ENCODE measurements around the gene YIF1A. TPM values are rescaled to one million over a fixed set of nuclear protein-coding genes. Genes with fewer than 3 reads are reported as not detected.

The YIF1A gene
- total RNA-seq, 2 experiments from 2014 or later = 57.4 to 64.0 TPM

DNA sequence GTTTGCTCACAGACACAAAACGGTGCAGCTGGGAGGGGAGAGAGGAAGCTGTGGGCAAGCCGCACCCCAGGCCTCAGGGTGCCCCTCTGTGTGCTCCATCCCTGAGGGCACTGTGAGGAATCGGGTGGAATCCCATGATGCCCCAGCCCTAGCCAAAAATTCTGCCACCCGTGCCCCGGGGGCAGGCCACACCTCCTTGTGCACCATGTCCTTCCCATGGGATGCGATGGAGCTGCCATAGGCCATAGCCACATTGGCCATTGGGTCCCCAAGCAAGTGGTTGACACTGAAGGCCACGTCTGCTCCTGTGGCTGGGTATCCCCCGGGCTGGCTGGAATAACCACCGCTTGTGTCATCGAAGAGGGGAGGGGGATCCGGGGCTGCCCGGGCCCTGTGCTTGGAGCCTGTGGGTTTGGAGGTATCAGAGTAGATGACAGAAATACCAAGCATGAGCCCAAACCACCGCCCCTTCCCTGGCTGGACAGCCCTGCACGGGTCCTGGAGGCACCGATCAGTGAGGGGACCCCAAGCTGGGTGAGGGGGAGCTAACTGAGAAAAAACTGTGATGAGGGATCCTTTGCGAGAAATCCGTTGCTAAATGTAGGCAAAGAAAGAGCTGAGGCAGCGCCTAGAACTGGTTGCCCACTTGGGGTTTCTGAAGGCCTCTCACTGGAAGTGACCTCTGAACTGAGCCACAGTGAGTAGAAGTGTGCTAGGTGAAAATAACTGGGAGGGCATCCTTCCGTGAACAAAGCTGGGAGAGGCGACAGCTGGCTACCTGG, 863 bp downstream of the YIF1A start:
- POLR2A ChIA-PET = interaction anchor here (0.6 to 1.5 kb wide), 7 partner anchors 17 to 389 kb away, joined by 3 to 6 read pairs (median 3); partner anchors contain the start of gene RAB1B

DNA sequence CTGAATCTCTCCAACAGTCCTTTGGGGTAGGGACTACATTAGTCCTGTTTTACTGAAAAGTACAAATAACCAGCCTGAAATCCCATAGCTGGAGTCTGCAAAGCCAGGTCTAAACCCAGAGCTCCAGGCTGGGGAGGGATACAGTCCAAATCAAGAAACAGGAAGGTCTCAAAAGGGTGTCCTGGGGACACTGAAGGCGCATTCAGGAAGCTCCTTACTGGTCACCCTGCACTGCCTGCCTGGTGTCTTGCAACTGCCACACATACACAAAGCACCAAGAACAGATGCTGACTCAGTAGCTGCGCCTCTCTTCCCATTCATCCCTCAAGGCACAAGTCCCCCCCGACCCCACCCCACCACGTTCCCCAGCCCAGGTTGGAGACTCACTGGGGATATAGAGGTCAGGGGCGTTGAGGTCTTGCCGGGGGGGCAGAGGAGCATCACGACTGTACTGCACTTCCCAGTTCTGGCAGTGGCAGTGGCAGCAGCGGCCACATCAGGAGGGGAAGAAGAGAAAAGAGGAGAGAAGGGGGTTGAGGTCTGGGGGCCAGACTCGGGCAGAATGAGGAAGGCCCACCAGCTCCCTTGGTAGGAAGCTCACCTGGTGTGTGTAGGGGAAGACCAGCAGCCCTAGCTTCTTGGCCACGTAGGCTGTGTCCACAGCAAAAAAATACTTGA, 1.6 kb downstream of the YIF1A start:
- H3K4me3 Mint-ChIP-seq = peak overlapping the region; percentile 85
- no peak for DNase-seq
- POLR2A ChIA-PET = interaction anchor here (0.7 to 1.5 kb wide), 3 partner anchors 18 to 20 kb away, joined by 4 to 6 read pairs (median 5); partner anchors contain the start of gene RAB1B
- no peak overlapping the region for H3K27ac Mint-ChIP-seq
- CTCF ChIA-PET = interaction anchor here (1.1 to 4.8 kb wide), 5 partner anchors 23 to 151 kb away, joined by 4 to 27 read pairs (median 13); partner anchors contain the start of gene MRPL11
- H3K36me3 Mint-ChIP-seq (ENCODE audit: low read depth) = peaks cover 4% of the 10 kb centered on the region
- intact Hi-C loops (cut with micrococcal nuclease) = no loop called here
- no peak for ATAC-seq
- H3K4me1 Mint-ChIP-seq (ENCODE audit: low read depth) = peaks cover 34% of the 10 kb centered on the region
- H3K9me3 Mint-ChIP-seq = no peaks in the 10 kb centered on the region
- peaks cover 6% of the 10 kb centered on the region for H3K27me3 Mint-ChIP-seq
- TF ChIP-seq, protein P1, sequence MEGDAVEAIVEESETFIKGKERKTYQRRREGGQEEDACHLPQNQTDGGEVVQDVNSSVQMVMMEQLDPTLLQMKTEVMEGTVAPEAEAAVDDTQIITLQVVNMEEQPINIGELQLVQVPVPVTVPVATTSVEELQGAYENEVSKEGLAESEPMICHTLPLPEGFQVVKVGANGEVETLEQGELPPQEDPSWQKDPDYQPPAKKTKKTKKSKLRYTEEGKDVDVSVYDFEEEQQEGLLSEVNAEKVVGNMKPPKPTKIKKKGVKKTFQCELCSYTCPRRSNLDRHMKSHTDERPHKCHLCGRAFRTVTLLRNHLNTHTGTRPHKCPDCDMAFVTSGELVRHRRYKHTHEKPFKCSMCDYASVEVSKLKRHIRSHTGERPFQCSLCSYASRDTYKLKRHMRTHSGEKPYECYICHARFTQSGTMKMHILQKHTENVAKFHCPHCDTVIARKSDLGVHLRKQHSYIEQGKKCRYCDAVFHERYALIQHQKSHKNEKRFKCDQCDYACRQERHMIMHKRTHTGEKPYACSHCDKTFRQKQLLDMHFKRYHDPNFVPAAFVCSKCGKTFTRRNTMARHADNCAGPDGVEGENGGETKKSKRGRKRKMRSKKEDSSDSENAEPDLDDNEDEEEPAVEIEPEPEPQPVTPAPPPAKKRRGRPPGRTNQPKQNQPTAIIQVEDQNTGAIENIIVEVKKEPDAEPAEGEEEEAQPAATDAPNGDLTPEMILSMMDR (IDR thresholded peaks at IDR 0.05) = no peak

More for the DNA sequence above, 863 bp downstream of the YIF1A start:
- no peak for DNase-seq
- Mint-ChIP-seq H3K27me3 (peaks cover 12% of the 10 kb centered on the region), H3K9me3 (no peaks in the 10 kb centered on the region), H3K27ac (peak overlapping the region; percentile 82), H3K36me3 (ENCODE audit: low read depth) (peaks cover 3% of the 10 kb centered on the region), H3K4me3 (peak overlapping the region; percentile 85), H3K4me1 (ENCODE audit: low read depth) (peaks cover 33% of the 10 kb centered on the region)
- intact Hi-C loops (cut with micrococcal nuclease) = no loop called here
- CTCF ChIA-PET = interaction anchor here (1.1 to 4.8 kb wide), 9 partner anchors 16 to 151 kb away, joined by 4 to 27 read pairs (median 5); partner anchors contain the start of gene MRPL11
- TF ChIP-seq, protein P1 (IDR thresholded peaks at IDR 0.05) = no peak
- no peak for ATAC-seq

DNA sequence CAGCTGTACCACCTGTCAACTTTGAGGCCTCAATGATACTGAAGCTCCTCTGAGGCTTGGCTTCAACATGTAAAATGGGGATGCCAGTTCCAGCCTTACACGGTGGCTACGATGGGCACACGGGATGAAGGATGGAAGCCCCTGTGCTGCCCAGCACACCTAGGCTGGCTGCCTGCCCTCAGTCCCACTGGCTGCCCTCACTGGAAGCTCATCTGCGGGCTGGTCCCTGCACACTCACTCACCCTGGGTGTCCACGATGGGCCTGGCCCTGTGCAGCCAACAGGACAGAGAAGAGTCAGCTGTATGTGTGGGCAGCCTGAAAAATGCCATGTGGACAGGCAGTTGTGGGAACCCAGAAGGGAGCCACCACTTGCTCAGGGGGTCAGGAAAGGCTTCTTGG, 2.2 kb downstream of the YIF1A start:
- Mint-ChIP-seq H3K4me3 (peak overlapping the region; percentile 85), H3K4me1 (ENCODE audit: low read depth) (peaks cover 38% of the 10 kb centered on the region), H3K27ac (no peak overlapping the region), H3K9me3 (no peaks in the 10 kb centered on the region), H3K27me3 (peaks cover 6% of the 10 kb centered on the region), H3K36me3 (ENCODE audit: low read depth) (peaks cover 4% of the 10 kb centered on the region)
- ChIA-PET CTCF (interaction anchor here (0.8 to 4.8 kb wide), 7 partner anchors 22 to 152 kb away, joined by 3 to 27 read pairs (median 4); partner anchors contain the start of gene MRPL11), POLR2A (interaction anchor here (0.6 to 1.5 kb wide), 4 partner anchors 19 to 218 kb away, joined by 3 to 5 read pairs (median 4); no protein-coding TSS in a partner anchor)
- TF ChIP-seq, protein P1 (IDR thresholded peaks at IDR 0.05) = no peak
- ATAC-seq (no peak), DNase-seq (no peak)
- intact Hi-C loops (cut with micrococcal nuclease) = no loop called here

DNA sequence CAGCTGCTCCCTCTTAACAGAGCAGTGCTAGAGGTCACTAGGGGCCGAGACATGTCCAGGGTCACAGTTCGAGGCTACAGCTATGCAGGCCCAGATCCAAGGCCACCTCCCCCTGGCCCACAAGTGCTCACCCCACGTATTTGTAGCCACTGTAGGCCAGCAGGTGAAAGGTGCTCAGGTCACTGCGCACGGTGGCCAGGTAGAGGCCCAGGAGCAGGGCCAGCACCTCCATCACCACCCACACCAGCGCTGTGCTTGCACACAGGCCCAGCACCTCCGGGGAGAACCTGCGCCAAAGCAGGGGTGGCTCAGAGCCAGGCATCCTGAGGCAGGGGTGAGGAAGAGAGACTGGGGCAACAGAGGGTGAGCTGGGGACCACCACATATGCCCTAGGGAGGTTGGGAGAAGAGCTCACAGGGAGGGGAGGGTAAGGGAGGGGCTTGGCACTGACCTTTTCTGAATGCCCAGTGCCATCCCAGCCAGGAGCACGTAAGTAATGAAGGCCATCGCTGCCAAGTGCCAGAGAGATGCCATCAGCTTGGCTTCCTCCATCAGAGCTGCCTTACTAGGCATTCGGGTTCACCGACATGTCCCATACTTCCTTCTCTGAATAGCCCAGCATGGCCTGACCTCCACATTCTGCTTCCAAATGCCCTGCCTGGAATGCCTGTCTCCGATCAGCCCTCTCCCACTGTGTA, 3.5 kb downstream of the YIF1A start:
- Mint-ChIP-seq H3K4me1 (ENCODE audit: low read depth) (peaks cover 33% of the 10 kb centered on the region), H3K27me3 (no peaks in the 10 kb centered on the region), H3K4me3 (no peak overlapping the region), H3K9me3 (no peaks in the 10 kb centered on the region), H3K27ac (no peak overlapping the region), H3K36me3 (ENCODE audit: low read depth) (peaks cover 4% of the 10 kb centered on the region)
- no peak for DNase-seq
- no peak for ATAC-seq
- ChIA-PET POLR2A (interaction anchor here (0.7 to 1.3 kb wide), 3 partner anchors 26 to 60 kb away, joined by 3 read pairs; no protein-coding TSS in a partner anchor), CTCF (interaction anchor here (0.9 to 4.8 kb wide), 3 partner anchors 10 to 27 kb away, joined by 3 to 27 read pairs (median 3); no protein-coding TSS in a partner anchor)
- TF ChIP-seq, protein P1 (IDR thresholded peaks at IDR 0.05) = no peak
- intact Hi-C loops (cut with micrococcal nuclease) = no loop called here

Measured in activated CD8-positive, alpha-beta T cell treated with anti-CD3 and anti-CD28 coated beads for 36 hours (primary cell).